ENCODE data around the gene DUSP16. TPM values are rescaled to one million over a fixed set of nuclear protein-coding genes. Genes with fewer than 3 reads are reported as not detected.

Gene DUSP16
- total RNA-seq, 2 donors from 2014 or later, result 9.6 to 18.7 TPM

GRCh38 chr12:12520273-12520672, 42.4 kb downstream of the DUSP16 start:
- H3K36me3 ChIP-seq, result peaks cover 11% of the 10 kb centered on the region
- no peak for DNase-seq (ENCODE audit: low spot score)
- no peak overlapping the region for H3K27ac ChIP-seq
- TF ChIP-seq CTCF (IDR thresholded peaks at IDR 0.05), result no peak
- H3K9me3 ChIP-seq, result no peaks in the 10 kb centered on the region
- no peaks in the 10 kb centered on the region for H3K27me3 ChIP-seq
- H3K4me1 ChIP-seq, result no peaks in the 10 kb centered on the region
- no peak overlapping the region for H3K4me3 ChIP-seq

GRCh38 chr12:12519354-12519998, 43.2 kb downstream of the DUSP16 start:
- H3K4me3 ChIP-seq, result no peak overlapping the region
- H3K27ac ChIP-seq, result no peak overlapping the region
- H3K27me3 ChIP-seq, result no peaks in the 10 kb centered on the region
- no peak for DNase-seq (ENCODE audit: low spot score)
- TF ChIP-seq CTCF (IDR thresholded peaks at IDR 0.05), result no peak
- H3K9me3 ChIP-seq, result no peaks in the 10 kb centered on the region
- peaks cover 11% of the 10 kb centered on the region for H3K36me3 ChIP-seq
- no peaks in the 10 kb centered on the region for H3K4me1 ChIP-seq

GRCh38 chr12:12518919-12519318, 43.7 kb downstream of the DUSP16 start:
- Histone ChIP-seq H3K27ac (no peak overlapping the region), H3K4me1 (no peaks in the 10 kb centered on the region), H3K36me3 (peaks cover 11% of the 10 kb centered on the region)

GRCh38 chr12:12518464-12518845, 44.2 kb downstream of the DUSP16 start:
- Histone ChIP-seq H3K4me1 (no peaks in the 10 kb centered on the region), H3K27ac (no peak overlapping the region)

More at GRCh38 chr12:12518919-12519318, 43.7 kb downstream of the DUSP16 start:
- no peaks in the 10 kb centered on the region for H3K9me3 ChIP-seq
- no peak overlapping the region for H3K4me3 ChIP-seq
- H3K27me3 ChIP-seq, result no peaks in the 10 kb centered on the region
- TF ChIP-seq CTCF (IDR thresholded peaks at IDR 0.05), result no peak
- no peak for DNase-seq (ENCODE audit: low spot score)

GRCh38 chr12:12513416-12514006, 49.2 kb downstream of the DUSP16 start:
- Histone ChIP-seq H3K27me3 (no peaks in the 10 kb centered on the region), H3K27ac (no peak overlapping the region), H3K4me1 (peaks cover 0 to 5% of the 10 kb centered on the region in 2 donors), H3K9me3 (no peaks in the 10 kb centered on the region), H3K36me3 (peaks cover 11% of the 10 kb centered on the region), H3K4me3 (no peak overlapping the region)
- no peak for TF ChIP-seq CTCF (IDR thresholded peaks at IDR 0.05)
- no peak for DNase-seq (ENCODE audit: low spot score)

More at GRCh38 chr12:12518464-12518845, 44.2 kb downstream of the DUSP16 start:
- H3K27me3 ChIP-seq, result no peaks in the 10 kb centered on the region
- H3K9me3 ChIP-seq, result no peaks in the 10 kb centered on the region
- no peak overlapping the region for H3K4me3 ChIP-seq
- peaks cover 11% of the 10 kb centered on the region for H3K36me3 ChIP-seq
- TF ChIP-seq CTCF (IDR thresholded peaks at IDR 0.05), result no peak
- DNase-seq (ENCODE audit: low spot score), result no peak

All from right atrium auricular region (tissue), 2 donors.